Fibroblast of gingiva (primary cell): ENCODE data around the gene GARIN3.

Experiments
- DNase-seq: peaks from one replicate; pipeline ENCODE4 v3.0.0-alpha.2; 2011; ENCODE audit warnings: low read depth

Gene GARIN3

DNA sequence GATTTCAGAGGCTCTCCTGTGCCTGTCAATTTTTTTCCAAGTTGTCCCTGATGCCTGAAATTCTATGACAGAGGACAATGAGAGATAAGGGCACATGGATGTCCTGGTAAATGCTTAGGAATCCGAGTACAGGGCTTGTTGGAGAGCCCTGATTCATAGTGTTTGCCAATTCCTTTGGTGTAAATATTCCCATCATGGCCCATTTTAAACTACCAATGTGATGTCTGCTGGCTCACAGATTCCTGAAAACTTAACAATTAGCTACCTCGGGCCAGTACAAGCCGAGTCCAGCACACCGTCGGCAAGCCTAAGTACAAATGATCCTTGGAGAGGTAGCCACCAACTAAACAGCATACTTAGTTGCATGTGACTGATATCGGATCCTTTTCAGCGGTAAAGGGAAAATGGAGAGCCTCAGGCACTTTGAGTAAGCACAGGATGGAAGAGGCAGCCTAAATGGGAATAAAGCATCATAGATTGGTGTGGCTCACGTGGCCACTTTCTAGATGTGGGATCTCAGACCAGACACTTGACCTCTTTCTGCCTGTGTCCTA, 18.1 kb upstream of the GARIN3 start:
- no peak for DNase-seq

DNA sequence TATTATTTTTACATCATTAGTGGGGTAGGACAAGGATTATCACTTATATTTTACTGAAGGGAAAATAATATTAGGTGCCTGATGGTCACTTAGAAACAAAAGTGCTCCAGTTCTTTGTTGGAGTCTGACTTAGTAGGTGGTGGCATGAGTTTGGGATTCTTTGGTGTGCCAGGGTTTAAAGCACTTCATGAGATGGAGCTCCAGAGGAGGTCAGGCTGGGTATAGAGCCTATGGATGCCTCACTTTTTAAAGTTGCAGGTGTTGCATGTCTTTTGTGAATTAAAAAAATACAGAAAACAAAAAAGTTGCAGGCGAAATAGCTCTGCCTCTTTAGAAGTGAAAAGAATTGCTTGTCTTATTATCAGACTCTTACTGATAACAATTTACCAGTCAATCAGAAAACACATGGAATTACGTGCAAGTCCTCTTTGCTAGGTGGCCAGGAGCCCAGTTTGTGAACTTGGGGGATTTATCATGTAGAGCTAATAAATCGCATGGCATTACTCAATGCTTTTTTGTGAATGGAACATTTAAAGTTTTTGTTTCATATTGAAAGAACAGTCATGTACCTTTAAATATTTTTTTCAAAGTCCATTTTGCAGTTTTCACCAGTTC, 16.2 kb upstream of the GARIN3 start:
- DNase-seq = no peak

DNA sequence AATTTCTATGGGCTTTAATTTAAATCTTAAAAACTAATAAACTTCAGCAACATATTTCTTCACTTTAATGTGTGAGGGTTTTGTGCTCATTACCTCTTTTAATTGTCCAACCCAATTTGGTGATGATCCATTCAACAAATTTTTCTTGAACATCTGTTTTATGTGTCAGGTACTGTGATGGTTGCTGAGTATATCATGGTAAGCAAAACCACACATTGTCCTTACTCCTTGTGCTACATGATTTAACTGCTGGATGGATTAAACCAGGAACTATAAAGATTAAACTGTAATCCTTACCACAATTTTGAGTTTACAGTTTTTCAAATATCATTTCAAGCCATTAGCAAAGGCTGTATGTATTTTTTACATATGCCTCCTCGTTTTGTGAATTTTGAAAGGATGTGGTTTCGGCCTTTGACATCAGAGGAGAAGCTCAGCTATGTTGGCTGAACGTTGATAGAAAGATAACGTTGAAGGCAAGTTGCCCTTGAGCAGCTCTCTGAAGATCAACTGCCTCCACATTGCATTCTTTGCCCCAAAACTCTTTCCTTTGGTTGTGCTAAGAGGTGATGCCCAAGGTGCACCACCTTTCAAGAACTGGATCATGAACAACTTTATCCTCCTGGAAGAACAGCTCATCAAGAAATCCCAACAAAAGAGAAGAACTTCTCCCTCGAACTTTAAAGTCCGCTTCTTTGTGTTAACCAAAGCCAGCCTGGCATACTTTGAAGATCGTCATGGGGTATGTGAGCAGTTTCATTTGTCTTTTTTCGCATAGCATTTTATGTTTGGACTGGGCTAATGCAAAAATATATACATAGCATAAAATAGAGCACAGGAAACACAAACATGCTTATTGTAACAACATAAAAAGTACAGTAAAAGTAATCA, 14.6 kb upstream of the GARIN3 start, which contains the start of gene ITK:
ITK (plus strand) TSS at position 467 of the 891 bp plus-strand sequence; CDS start at position 605, 138 bp downstream.
- DNase-seq = no peak

DNA sequence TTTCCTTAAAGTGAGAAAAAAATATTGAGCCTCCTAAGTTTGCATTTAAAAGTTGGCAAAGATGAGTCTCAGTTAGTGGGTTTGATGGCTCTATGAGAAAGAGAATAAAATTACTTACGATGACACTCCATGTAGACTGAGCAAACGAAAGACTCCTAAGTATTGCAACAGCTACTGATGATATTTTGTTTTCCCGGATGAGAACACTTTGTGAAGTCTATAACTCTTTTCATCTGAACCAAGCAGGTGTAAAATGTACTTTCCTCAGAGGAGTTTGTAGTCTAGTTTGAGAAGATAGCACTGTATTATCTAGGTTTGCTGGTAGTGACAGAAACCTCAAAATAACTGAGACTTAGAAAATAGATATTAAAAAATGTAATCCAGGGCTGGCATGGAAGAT, 12.9 kb upstream of the GARIN3 start:
- DNase-seq = no peak

DNA sequence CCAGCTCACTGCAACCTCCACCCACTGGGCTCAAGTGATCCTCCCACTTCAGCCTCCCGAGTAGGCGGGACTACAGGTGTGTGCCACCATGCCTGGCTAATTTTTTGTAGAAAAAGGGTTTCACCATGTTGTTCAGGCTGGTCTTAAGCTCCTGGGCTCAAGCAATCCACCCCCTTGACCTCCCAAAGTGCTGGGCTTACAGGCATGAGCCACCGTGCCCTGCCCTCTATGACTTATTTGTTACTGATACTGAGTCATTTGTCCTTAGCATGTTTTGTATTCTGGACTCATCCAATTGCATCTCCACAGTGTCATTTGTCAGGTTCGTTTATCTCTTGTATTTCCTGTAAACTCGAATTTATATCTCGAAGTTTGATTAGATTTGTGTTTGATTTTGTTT, 11.9 kb upstream of the GARIN3 start:
- DNase-seq = no peak

DNA sequence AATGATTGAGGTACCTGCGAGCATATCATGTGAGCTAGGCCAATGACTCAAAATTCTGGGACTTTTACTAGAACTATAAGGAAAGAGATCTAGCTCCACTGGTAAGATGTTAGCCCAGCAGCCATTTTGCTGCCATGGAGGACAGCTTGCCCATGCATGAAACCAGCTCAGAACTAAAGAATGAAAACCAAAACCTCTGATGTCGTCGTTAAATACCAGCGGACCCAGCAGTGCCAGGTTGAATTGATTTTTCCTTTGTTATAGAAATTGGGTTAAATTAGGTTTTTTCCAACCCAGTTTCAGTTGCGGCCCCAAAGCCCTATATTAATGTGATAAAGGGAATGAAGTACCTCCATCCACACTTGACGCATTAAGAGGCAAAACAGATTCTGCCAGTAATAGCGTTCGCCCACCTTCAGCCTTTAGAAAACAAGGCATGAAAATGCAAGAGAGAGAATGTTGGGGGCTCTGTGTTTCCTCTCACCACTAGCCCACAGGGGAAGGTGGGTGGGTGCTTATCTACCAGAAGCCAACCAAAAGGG, 9.1 kb upstream of the GARIN3 start:
- no peak for DNase-seq

DNA sequence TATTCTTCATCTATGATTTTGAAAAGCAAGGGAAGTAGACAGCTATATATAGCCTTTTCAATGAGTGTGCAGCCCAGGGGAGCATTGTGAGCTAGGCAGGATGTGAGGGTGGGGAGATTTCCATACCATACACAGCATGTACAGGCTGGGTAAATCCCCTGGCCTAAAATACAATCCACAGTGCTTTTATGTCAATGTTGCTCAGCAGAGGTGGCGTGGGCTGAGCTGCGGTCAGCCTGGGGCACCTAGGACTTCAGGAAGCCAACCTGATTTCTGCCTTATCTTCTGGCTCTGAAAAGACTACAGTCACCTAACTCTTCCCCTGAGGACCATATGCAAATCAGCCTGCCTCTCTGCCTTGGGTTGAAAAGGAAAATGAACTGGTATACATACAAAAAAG, 6.3 kb upstream of the GARIN3 start:
- no peak for DNase-seq

DNA sequence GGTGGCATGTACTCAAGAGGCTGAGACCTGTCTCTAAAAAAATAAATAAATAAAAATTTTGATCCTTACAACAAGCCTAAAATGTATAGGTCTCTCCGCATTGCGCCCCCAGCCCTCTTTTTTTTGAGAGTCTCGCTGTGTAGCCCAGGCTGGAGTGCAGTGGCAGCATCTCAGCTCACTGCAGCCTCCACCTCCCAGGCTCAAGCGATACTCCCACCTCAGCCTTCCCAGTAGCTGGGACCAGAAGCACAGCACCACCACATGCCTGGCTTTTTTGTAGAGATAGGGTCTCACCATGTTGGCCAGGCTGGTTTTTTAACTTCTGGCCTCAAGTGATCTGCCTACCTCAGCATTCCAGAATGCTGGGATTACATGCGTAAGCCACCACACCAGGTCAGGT, 2.2 kb upstream of the GARIN3 start:
- no peak for DNase-seq

DNA sequence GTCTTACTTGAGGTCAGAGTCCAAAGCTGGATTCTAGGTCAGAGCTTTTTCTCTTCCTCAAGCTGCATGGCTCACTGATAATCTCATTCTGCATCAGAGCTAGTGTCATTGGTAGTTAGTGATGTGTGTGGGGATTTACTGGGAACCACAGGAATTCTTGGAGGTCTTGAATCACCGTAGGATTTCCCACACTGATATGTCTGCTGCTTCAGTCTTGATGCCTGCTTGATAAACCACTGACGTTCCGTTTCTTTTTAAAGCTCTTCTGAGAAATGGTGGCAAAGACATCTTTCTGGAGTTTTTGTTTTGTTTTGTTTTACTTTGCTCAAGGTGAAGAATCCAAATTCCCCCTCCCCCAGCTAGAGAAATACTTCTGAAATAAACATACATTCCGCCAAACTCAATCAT, 1.2 kb upstream of the GARIN3 start:
- no peak for DNase-seq

DNA sequence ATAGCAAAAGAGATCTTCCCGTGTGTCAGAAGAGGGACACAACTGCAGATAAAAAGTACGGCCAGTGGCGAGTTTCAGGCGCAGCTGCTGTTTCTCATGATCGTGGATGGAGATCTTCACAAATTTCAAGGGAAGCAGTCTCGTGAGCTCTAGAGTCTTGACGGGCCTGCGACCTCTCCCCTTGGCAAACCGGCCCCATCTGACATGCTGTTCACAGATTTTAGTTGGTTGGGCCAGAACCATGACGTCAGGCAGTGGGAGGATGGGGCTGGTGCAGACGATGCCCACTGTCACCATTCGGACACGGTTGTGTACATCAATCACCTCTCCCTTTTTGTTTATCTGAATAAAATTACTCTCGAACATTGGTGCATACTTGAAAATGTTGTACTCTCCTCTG, 396 bp downstream of the GARIN3 start:
- no peak for DNase-seq

DNA sequence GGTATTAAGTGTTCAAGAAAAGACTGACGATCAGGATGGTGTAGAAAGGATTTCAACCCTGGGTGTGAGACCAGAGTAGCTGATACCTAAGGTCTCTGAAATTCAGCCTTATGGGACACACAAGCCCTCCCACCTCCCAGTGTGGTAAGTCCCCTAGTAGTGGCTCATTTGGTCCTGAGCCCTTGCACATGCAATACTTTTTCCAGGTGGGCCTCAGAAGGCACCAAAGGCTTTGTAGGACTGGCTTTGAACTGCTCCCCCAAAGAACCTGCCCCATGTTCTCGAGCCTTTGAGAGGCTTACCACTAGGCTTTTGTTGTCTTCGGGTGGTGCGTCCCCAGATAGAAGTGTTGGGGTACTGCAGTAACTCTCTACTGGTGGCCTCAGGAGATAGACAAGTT, 803 bp downstream of the GARIN3 start:
- DNase-seq = no peak

DNA sequence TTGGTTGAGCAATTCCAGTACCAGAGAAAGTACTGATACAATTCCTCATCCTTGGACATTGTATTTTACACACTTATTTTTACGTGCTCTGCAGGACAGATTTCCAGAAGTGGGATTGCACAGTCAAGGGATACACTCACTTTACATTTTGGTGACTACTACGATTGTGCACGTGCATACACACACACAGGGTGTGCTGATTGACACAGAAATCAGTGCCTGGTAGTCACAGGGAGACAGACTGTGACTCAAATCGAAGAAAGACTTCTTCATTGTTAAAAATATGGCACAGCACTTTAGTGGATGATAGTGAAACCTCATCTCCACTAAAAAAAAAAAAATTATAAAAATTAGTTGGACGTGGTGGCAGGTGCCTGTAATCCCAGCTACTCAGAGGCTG, 1.5 kb downstream of the GARIN3 start:
- no peak for DNase-seq

DNA sequence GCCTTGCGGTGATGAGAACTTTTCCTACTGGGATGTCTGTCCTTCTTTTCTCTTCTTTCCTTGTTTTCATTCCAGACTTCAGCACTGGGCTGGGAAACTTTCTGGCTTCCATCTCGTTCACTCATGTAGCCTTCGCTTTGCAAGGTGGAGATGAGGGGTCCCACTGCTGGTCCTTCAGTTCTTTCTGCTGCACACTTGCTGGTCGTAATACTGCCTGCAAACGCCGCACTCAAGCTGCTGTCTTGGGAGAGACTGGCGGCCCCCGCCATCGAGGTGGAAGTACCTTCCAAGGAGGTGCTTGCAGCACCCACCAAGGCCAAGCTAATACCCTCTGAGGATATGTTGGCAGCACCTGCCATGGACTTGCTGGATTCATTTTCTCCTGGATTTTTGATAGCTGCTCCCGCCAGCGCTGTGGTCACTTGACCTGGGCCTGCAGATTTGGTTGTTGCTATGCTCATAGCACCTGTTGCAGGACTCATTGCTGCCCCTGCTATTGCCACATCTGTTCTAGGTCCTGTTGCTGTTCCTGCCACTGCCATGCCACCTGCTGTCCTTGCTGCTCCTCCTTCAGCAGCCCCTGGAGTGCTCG, 3.0 kb downstream of the GARIN3 start:
- DNase-seq = no peak

DNA sequence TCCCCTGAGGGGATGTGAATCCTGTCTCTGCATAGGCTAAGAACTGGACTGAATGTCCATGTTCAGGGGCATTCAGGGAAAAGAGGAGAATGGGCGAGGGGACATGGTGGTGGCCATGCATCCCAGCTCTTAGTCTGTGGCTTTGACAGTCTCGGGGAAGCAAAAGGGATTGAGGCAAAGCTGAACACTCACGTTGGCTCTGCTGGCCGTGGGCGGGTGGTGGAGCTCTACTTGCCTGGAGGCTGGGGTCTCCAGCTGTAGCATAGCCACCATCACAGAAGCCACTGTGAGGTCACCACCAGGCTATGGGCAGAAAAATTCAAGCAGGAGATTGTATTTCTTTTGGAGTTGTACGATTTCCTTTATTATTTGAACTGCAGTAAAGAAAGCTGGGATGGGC, 4.1 kb downstream of the GARIN3 start:
- no peak for DNase-seq

DNA sequence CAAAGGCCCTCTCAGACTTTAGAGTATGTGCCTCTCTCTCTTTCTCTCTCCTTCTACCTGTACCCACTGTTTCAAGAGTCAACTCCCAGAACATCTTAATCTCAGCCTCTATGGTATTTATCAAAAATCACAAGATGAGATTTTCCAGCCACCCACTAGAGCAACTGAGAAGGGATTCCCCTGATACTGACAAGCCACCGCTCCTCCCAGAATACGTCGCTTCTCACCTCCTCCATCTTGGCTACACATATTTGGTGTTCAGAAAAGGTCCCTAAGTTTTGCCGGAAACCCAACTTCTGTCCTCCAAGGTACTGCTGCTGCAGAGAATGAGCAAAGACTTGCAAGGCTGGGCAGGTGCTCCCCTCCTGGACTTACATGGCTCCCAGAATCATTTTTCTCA, 6.1 kb downstream of the GARIN3 start:
- DNase-seq = no peak

DNA sequence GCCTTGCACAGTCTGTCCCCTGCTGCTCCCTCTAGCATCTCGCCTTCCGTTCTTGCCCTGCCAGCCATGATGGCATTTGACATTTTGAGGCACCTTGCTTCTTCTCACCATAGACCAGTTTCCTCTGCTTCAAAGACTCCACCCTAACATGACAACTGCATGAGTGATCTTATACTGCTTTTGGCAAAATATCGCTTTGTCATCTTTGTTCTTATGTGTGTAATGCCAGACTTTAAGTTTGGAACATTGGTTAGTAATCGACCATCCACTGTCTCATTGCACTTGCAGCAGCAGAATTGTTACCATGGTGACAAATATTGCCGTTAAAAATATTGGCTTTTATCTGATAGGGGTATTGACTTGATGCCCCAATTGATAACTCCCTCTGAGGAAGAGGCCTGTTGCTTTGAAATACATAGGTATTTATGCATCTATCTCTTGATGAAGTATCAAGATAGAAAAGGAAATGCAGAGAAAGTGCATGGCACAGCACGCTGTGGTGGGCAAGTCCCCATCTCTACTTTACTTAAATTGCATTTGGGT, 6.8 kb downstream of the GARIN3 start:
- no peak for DNase-seq

DNA sequence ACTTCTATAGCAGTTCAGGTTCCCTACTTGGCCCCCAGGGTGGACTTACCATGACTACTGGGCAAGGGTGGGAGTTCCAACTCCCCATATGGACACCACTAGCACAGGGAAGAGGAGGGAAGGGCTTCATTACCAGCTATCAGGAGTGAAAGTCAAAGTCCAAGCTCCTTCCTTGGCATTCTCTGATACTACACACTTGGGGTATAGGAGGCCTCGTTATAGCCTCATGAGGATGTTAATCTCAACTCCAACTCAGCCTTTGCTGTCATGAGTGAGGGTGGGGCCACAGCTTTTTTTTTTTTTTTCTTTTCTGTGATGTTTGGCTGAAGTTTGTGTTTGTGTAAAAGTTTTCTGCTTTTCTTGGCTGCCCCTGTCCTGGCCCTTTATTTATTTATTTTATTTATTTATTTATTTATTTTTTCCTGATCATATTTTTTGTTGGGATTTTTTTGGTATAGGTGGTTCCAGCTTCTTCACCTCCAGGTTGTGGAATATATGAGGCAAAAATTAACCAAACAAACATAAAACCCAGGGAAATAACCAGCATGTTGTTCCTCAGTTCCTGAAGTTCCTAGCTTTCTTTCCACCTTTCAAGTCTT, 8.7 kb downstream of the GARIN3 start:
- no peak for DNase-seq

DNA sequence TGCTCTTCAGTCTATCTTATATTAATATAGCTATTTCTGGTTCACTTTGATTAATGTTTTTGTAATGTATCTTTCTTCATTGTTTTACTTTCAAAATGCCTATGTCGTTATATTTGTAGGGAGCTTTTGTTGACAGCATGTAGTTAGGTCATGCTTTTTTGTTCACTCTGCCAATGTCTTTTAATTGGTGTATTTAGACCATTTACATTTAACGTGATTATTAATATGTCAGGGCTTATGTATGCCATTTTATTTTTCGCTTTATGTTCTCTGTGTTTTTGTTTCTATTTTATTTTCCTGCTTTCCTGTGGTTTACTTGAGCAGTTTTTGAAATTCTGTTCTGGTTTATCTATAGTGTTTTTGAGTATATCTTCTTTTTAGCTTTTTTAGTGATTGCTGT, 10.8 kb downstream of the GARIN3 start:
- DNase-seq = no peak

DNA sequence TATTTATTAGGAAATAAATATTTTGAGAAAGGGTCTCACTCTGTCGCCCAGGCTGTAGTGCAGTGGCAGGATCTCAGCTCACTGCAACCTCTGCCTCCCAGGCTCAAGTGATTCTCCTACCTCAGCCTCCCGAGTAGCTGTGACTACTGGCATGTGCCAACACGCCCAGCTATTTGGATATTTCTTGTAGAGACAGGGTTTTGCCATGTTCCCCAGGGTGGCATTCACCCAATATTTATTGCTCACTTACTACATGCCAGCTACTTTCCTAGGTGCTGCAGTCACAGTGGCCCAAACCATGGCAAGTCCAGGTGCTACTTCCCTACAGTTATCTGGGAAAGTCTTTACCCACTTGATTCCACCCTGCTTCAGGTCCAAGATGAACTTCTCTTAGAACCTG, 15.1 kb downstream of the GARIN3 start:
- DNase-seq = no peak

DNA sequence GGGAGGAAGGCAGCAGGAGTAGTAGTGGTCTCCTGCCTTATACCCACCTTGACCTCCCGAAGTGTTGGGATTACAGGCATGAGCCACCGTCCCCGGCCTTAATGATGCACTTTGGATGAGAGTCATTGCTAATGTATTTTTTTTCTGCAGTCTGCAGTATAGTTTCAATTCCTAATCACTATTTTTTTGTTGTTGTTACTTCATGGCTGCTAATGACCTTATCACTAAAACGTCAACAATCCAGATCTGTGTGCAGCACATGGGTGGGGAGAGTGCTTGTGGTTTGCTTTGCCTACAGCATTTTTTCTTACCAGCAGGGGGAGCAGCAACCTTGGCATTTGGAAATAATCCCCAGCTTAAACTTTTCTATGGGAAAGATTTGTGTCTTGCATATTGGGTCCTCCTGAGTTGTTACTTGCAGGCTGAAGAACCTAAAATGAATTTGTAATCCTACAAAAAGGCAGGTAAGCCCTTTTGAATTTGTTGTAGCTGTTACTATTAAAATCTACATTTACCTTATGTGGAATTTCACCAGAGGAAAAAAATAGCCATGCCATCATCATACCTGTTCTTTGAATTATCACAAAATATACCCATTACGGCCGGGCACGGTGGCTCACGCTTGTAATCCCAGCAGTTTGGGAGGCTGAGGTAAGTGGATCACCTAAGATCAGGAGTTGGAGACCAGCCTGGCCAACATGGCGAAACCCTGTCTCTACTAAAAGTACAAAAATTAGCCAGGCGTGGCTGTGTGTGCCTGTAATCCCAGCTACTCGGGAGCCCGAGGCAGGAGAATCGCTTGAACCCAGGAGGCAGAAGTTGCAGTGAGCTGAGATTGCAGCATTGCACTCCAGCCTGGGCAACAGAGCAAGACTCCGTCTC, 17.1 kb downstream of the GARIN3 start:
- DNase-seq = peak; percentile 47
